OCI-LY7 (cell line): ENCODE data around the gene ELK3. TPM values are rescaled to one million over a fixed set of nuclear protein-coding genes. Genes with fewer than 3 reads are reported as not detected.

ENCODE experiments used
- BruUV-seq: library from RNA; stranded (reverse); fragments of 400-500 nt; replicated peaks from 2 replicates; lab custom pipeline; 2021; lab: Mats Ljungman, UMichigan
- CTCF ChIA-PET: fragments of 300-600 bp; sonication (Branson Sonifier 250); formaldehyde crosslinking; loops from one replicate; lab custom pipeline; 2022; ENCODE audit warnings: antibody characterized with exemption; ENCODE audit not compliant: unreplicated experiment; lab: Charles Lee
- POLR2A ChIA-PET: fragments of 300-600 bp; sonication (Branson Sonifier 250); formaldehyde crosslinking; loops from one replicate; lab custom pipeline; 2022; ENCODE audit warnings: antibody characterized with exemption; lab: Charles Lee
- DNase-seq: peaks from one replicate; pipeline ENCODE4 v3.0.0-alpha.2; 2015; ENCODE audit warnings: low spot score
- H2AFZ ChIP-seq: fragments of 200-600 bp; sonication (generic), shearing (Covaris generic); 2 replicates; pipeline ENCODE4 v1.6.1; 2014; ENCODE audit warnings: mild to moderate bottlenecking, antibody characterized with exemption, low read length, moderate library complexity
- H3K27ac ChIP-seq: fragments of 200-600 bp; sonication (generic); 2 replicates; pipeline ENCODE4 v1.5.1; 2014; ENCODE audit warnings: mixed run types, low read depth, mild to moderate bottlenecking, moderate library complexity, low read length, inconsistent platforms; ENCODE audit not compliant: poor library complexity, severe bottlenecking
- H3K36me3 ChIP-seq: fragments of 200-600 bp; sonication (generic); 2 replicates; pipeline ENCODE4 v1.6.1; 2014; ENCODE audit warnings: mild to moderate bottlenecking, antibody characterized with exemption, low read length, moderate library complexity, mixed read lengths; ENCODE audit not compliant: insufficient read depth
- H3K4me1 ChIP-seq: fragments of 200-600 bp; sonication (generic); 2 replicates; pipeline ENCODE4 v1.5.1; 2014; ENCODE audit warnings: mild to moderate bottlenecking, low read length; ENCODE audit not compliant: insufficient read depth, poor library complexity, severe bottlenecking
- H3K4me2 ChIP-seq: fragments of 200-600 bp; sonication (generic); 2 replicates; pipeline ENCODE4 v1.6.1; 2014; ENCODE audit warnings: mild to moderate bottlenecking, low read length
- H3K4me3 ChIP-seq: fragments of 200-600 bp; sonication (generic); 2 replicates; pipeline ENCODE4 v1.5.1; 2014; ENCODE audit warnings: mild to moderate bottlenecking, low read depth, low read length; ENCODE audit not compliant: poor library complexity, severe bottlenecking
- H3K79me2 ChIP-seq: fragments of 200-600 bp; sonication (generic); 2 replicates; pipeline ENCODE4 v1.6.1; 2016; ENCODE audit warnings: low read depth, mild to moderate bottlenecking, low read length, moderate library complexity, mixed read lengths; ENCODE audit not compliant: insufficient read depth
- H3K9me2 ChIP-seq: fragments of 200-600 bp; sonication (generic); 2 replicates; pipeline ENCODE4 v1.6.1; 2016; ENCODE audit warnings: mild to moderate bottlenecking, low read length, mixed read lengths; ENCODE audit not compliant: insufficient read depth
- H3K9me3 ChIP-seq: fragments of 200-600 bp; sonication (generic); 2 replicates; pipeline ENCODE4 v1.6.1; 2014; ENCODE audit warnings: mild to moderate bottlenecking, mixed run types, low read length, mixed read lengths
- H4K20me1 ChIP-seq: fragments of 200-600 bp; sonication (generic); 2 replicates; pipeline ENCODE4 v1.6.1; 2014; ENCODE audit warnings: mild to moderate bottlenecking, antibody characterized with exemption, low read length, moderate library complexity, mixed read lengths; ENCODE audit not compliant: insufficient read depth
- CTCF ChIP-seq: fragments of 200-600 bp; sonication (generic); conservative IDR thresholded peaks from 2 replicates; pipeline ENCODE4 v1.5.1; 2014; ENCODE audit warnings: mild to moderate bottlenecking, antibody characterized with exemption, low read length, moderate library complexity, mixed read lengths
- EZH2phosphoT487 ChIP-seq: fragments of 200-600 bp; sonication (generic); IDR thresholded peaks from 2 replicates; pipeline ENCODE4 v1.6.1; 2018; ENCODE audit warnings: low read depth, borderline replicate concordance, mild to moderate bottlenecking, mixed run types, antibody characterized with exemption, low read length, moderate library complexity, mixed read lengths
- intact Hi-C: fragments of 100-400 bp; cut with micrococcal nuclease; formaldehyde crosslinking; loops from one replicate; pipeline ENCODE4 v1.10.0; 2022; ENCODE audit not compliant: unreplicated experiment
- total RNA-seq, 2 experiments: library from RNA; depleted of rRNA in 1 of 2; stranded (reverse); fragments of >200 nt in 1 of 2; shearing (Covaris generic) in 1 of 2; gene quantifications; 2 replicates each; pipeline ENCODE4 v1.2.3, GENCODE V29; 2014 to 2022

ELK3 gene
- total RNA-seq, 2 experiments from 2014 or later: 1.9 to 4.2 TPM

- ChIA-PET CTCF (no interaction called here), POLR2A (interaction anchor here (0.5 to 1.4 kb wide), 7 partner anchors 9 to 872 kb away, joined by 3 to 6 read pairs (median 3); no protein-coding TSS in a partner anchor)
- Histone ChIP-seq H3K36me3 (peaks cover 66% of the 10 kb centered on the region), H3K9me3 (no peaks in the 10 kb centered on the region), H4K20me1 (no peaks in the 10 kb centered on the region), H2AFZ (no peak overlapping the region), H3K4me1 (peaks cover 31% of the 10 kb centered on the region), H3K4me3 (peak overlapping the region; percentile 5), H3K9me2 (no peaks in the 10 kb centered on the region), H3K79me2 (no peaks in the 10 kb centered on the region), H3K4me2 (peak overlapping the region; percentile 56), H3K27ac (peak overlapping the region; percentile 38)
- no peak for TF ChIP-seq CTCF
- no peak for TF ChIP-seq EZH2phosphoT487
- BruUV-seq: no TSS peak
- DNase-seq: peak; percentile 11
- intact Hi-C loops: no loop called here
Observed at GRCh38 chr12:96295532-96296160, 101.5 kb downstream of the ELK3 start.

- no peak for DNase-seq
- intact Hi-C loops: no loop called here
- no peaks in the 10 kb centered on the region for H3K9me3 ChIP-seq
- no peaks in the 10 kb centered on the region for H3K79me2 ChIP-seq
- H3K36me3 ChIP-seq: peaks cover 54% of the 10 kb centered on the region
- no peak overlapping the region for H2AFZ ChIP-seq
- H3K4me3 ChIP-seq: no peak overlapping the region
- no peak overlapping the region for H3K4me2 ChIP-seq
- H3K9me2 ChIP-seq: no peaks in the 10 kb centered on the region
- peaks cover 31% of the 10 kb centered on the region for H3K4me1 ChIP-seq
- H3K27ac ChIP-seq: no peak overlapping the region
- no peak for TF ChIP-seq EZH2phosphoT487
- TF ChIP-seq CTCF: no peak
- no peaks in the 10 kb centered on the region for H4K20me1 ChIP-seq
- POLR2A ChIA-PET: interaction anchor here (0.6 to 1.0 kb wide), 2 partner anchors 11 to 206 kb away, joined by 3 to 4 read pairs; no protein-coding TSS in a partner anchor
- CTCF ChIA-PET: no interaction called here
- BruUV-seq: no TSS peak
Observed at GRCh38 chr12:96297504-96297903, 103.3 kb downstream of the ELK3 start.

- intact Hi-C loops: loop anchor here (5.0 kb wide), 1 partner anchor 97 kb away; no protein-coding TSS in a partner anchor
- no TSS peak for BruUV-seq
- TF ChIP-seq EZH2phosphoT487 (no peak), CTCF (no peak)
- no peak overlapping the region for H3K4me2 ChIP-seq
- no peak for DNase-seq
- no peak overlapping the region for H2AFZ ChIP-seq
- peaks cover 37% of the 10 kb centered on the region for H3K36me3 ChIP-seq
- H3K4me3 ChIP-seq: no peak overlapping the region
- CTCF ChIA-PET: no interaction called here
- no peaks in the 10 kb centered on the region for H3K79me2 ChIP-seq
- POLR2A ChIA-PET: interaction anchor here (0.6 to 0.8 kb wide), 3 partner anchors 15 to 1961 kb away, joined by 3 to 5 read pairs (median 3); no protein-coding TSS in a partner anchor
- H3K4me1 ChIP-seq: peaks cover 26% of the 10 kb centered on the region
- no peak overlapping the region for H3K27ac ChIP-seq
- no peaks in the 10 kb centered on the region for H3K9me2 ChIP-seq
- H3K9me3 ChIP-seq: no peaks in the 10 kb centered on the region
- no peaks in the 10 kb centered on the region for H4K20me1 ChIP-seq
Observed at GRCh38 chr12:96300064-96300463, 105.9 kb downstream of the ELK3 start.
